PFSK-1 (cell line): ENCODE data around the gene SPARC.

Experiments
- FOXP2 ChIP-seq: optimal IDR thresholded peaks from 2 replicates; pipeline ENCODE3; 2011; ENCODE audit warnings: borderline replicate concordance, control low read depth, inconsistent platforms; ENCODE audit not compliant: insufficient read depth; ENCODE audit errors: extremely low read length, extremely low read depth
- POLR2AphosphoS5 ChIP-seq: IDR thresholded peaks from 2 replicates; pipeline ENCODE4 v1.6.1; 2012; ENCODE audit warnings: low read depth, mild to moderate bottlenecking, control low read depth, low read length, moderate library complexity
- SIN3A ChIP-seq: IDR thresholded peaks from 2 replicates; pipeline ENCODE4 v1.6.1; 2012; ENCODE audit warnings: mild to moderate bottlenecking, low read length, moderate library complexity, borderline replicate concordance; ENCODE audit not compliant: insufficient read depth
- TAF1 ChIP-seq: IDR thresholded peaks from 2 replicates; pipeline ENCODE4 v1.6.1; 2012; ENCODE audit warnings: low read length, control low read depth, borderline replicate concordance; ENCODE audit not compliant: insufficient read depth
- TF ChIP-seq, protein P1 (sequence below), 2 experiments: IDR thresholded peaks; 2 replicates each; pipeline versions ENCODE4 v1.6.1 to v1.8.0; 2011 to 2012; ENCODE audit warnings: low read depth in 2 of 2, low read length in 2 of 2, control low read depth in 1 of 2, inconsistent platforms in 1 of 2, mild to moderate bottlenecking in 1 of 2, moderate library complexity in 1 of 2; ENCODE audit not compliant: insufficient read depth in 1 of 2

SPARC gene

DNA sequence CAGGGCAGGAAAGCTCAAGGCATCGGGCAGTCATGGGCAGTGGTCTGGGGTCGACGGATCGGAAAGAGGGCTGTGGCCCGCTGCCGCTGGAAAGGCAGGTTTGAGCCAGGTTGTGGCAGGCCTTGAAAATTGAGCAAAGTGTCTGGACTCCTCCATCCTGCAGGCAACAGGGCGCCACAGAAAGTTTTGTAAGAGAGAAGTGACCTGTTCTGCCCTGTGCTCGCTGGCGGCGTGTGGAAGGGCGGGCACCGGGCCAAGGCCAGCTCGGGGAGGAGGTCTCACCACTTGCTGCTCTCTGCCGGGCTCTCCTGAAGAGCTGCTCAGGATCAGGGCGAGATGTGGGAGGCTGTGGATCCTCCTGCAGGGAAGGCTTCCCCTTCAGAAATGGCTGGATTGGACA lies 54.2 kb downstream of the SPARC start:
- TF ChIP-seq SIN3A (no peak), POLR2AphosphoS5 (no peak), TAF1 (no peak), FOXP2 (no peak)

DNA sequence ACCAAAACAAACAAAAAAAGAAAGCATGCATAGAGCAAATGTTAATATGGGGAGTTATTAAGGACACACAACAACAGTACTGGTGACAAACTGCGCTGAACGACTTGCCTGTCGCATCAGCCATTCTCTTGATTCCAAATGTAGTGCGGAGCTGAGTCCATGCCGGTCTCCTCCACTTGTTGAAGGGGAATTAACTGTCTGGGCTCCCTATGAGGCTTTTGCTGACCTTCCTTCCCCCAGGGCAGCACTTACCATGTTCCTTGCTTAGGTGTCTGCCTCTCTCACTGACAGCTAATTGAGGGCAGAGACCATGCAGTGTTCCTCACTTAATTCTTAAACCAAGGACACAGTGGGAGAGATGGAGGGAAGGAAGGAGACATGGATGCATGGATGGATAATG lies 54.8 kb downstream of the SPARC start:
- TF ChIP-seq TAF1 (no peak), SIN3A (no peak), FOXP2 (no peak), POLR2AphosphoS5 (no peak)
- TF ChIP-seq, protein P1, sequence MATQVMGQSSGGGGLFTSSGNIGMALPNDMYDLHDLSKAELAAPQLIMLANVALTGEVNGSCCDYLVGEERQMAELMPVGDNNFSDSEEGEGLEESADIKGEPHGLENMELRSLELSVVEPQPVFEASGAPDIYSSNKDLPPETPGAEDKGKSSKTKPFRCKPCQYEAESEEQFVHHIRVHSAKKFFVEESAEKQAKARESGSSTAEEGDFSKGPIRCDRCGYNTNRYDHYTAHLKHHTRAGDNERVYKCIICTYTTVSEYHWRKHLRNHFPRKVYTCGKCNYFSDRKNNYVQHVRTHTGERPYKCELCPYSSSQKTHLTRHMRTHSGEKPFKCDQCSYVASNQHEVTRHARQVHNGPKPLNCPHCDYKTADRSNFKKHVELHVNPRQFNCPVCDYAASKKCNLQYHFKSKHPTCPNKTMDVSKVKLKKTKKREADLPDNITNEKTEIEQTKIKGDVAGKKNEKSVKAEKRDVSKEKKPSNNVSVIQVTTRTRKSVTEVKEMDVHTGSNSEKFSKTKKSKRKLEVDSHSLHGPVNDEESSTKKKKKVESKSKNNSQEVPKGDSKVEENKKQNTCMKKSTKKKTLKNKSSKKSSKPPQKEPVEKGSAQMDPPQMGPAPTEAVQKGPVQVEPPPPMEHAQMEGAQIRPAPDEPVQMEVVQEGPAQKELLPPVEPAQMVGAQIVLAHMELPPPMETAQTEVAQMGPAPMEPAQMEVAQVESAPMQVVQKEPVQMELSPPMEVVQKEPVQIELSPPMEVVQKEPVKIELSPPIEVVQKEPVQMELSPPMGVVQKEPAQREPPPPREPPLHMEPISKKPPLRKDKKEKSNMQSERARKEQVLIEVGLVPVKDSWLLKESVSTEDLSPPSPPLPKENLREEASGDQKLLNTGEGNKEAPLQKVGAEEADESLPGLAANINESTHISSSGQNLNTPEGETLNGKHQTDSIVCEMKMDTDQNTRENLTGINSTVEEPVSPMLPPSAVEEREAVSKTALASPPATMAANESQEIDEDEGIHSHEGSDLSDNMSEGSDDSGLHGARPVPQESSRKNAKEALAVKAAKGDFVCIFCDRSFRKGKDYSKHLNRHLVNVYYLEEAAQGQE (IDR thresholded peaks at IDR 0.05; ENCODE audit: insufficient read depth in 1 of 2, low read depth in 2 of 2, low read length in 2 of 2) = no peak

DNA sequence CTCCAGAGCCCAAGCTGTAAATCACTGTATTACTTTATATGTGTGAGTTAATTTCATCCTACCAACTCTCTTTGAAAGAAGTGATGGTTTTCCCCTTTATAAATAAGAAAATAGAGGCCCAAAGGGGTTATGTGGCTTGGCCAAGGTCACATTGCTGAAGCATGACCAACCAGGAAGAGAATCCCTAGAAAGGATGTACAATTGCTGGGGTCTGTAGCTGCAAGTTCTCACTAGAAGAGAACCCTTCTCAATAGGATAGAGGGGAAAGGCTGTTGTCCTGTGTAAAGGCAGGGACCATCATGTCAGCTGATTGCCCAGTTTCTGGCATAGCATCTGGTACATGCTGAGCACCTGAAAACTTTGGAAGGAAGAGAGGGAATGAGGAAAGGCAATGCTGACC lies 56.6 kb downstream of the SPARC start:
- TF ChIP-seq FOXP2 (no peak), TAF1 (no peak), POLR2AphosphoS5 (no peak), SIN3A (no peak)
- TF ChIP-seq, protein P1 (IDR thresholded peaks at IDR 0.05; ENCODE audit: insufficient read depth in 1 of 2, low read depth in 2 of 2, low read length in 2 of 2) = no peak

DNA sequence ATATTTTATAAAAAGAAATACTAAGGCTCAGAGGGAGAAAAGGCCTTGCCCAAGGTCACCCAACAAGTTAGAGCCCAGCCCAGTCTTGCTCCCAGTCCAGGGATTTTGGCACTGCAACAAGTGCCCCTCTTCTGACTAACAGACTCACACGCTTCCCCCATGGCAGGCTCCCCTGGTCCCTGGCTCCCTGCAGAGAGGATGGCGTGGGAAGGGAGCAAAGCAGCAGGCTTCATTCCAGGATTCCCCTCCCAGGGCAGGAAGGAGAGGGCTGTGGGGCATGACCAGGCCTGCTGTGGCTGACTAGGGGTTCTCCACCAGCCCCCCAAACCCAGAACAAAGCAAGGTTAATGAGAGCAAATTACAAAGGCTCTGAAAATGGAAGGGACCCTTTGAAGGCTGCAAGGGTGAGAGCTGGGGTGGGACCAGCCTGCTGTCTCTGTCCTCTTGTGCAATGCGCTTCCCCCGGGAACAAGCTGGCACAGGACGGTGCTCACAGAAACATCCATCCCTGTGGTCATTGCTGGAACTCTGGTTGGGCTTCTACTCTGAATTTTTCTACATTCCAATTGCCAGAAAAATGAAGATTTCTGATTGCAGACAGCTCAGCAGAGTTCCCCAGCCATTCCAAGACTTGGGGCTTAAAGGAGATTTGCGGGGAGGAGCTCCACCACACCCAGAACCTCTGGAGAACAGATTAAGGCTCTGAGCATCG lies 58.4 kb downstream of the SPARC start:
- TF ChIP-seq, protein P1 (IDR thresholded peaks at IDR 0.05; ENCODE audit: insufficient read depth in 1 of 2, low read depth in 2 of 2, low read length in 2 of 2) = no peak

DNA sequence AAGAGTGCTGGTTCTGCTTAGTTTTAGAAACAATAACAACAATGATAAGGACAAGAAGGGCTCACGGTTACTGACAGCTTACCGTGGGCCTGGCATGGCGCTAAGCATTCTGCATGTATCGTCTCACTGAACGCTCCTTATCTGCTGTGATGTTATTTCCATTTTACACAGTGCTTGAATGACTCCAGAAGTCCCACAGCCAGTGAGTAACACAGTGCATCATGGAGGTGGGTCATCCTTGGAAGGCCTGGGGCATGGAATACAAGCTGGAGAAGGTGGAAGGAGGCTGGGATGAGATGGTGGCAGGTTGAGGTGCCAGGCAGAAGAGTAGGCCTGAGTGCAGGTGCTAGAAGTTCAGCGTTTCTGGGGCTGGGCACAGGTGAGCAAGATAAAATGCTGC lies 59.1 kb downstream of the SPARC start:
- TF ChIP-seq TAF1 (no peak), SIN3A (no peak), POLR2AphosphoS5 (no peak), FOXP2 (no peak)
- TF ChIP-seq, protein P1 (IDR thresholded peaks at IDR 0.05; ENCODE audit: insufficient read depth in 1 of 2, low read depth in 2 of 2, low read length in 2 of 2) = no peak
